GM12878 (cell line): ENCODE results near the gene UQCR10. TPM values are rescaled to one million over a fixed set of nuclear protein-coding genes. Genes with fewer than 3 reads are reported as not detected.

Experiments used
- ATAC-seq: fragments of 200-7000 bp; cut with Tn5 transposase; 3 replicates; pipeline ENCODE4 v1.9.1; 2020; ENCODE audit warnings: mild to moderate bottlenecking, moderate library complexity
- BruUV-seq: library from RNA; stranded (reverse); fragments of 400-500 nt; replicated peaks from 2 replicates; lab custom pipeline; 2021; lab: Mats Ljungman, UMichigan
- CTCF ChIA-PET: fragments of 300-600 bp; sonication (Branson Sonifier 250); formaldehyde crosslinking; extraction: SDS; loops from one replicate; lab custom pipeline; 2021; ENCODE audit warnings: inconsistent platforms; lab: Yijun Ruan, JAX
- POLR2A ChIA-PET: fragments of 350-600 bp; formaldehyde crosslinking; extraction: SDS; loops from one replicate; lab custom pipeline; 2021; ENCODE audit warnings: inconsistent platforms; lab: Charles Lee
- RAD21 ChIA-PET: fragments of 300-600 bp; sonication (Branson Sonifier 250); formaldehyde crosslinking; loops from one replicate; lab custom pipeline; 2023; ENCODE audit warnings: antibody characterized with exemption; ENCODE audit not compliant: unreplicated experiment; lab: Charles Lee
- SMC1A ChIA-PET: fragments of 300-600 bp; sonication (Branson Sonifier 250); formaldehyde crosslinking; loops from one replicate; lab custom pipeline; 2023; ENCODE audit not compliant: unreplicated experiment, uncharacterized antibody; lab: Charles Lee
- DNase-seq: peaks from one replicate; pipeline ENCODE4 v3.0.0-alpha.2; 2011; ENCODE audit warnings: low read depth, low spot score
- FAIRE-seq: peaks from 3 replicates; lab custom pipeline; 2011; peaks lifted over from hg19 to GRCh38; lab: Jason Lieb, UNC
- H2AFZ ChIP-seq: 2 replicates; pipeline ENCODE4 v1.6.0; 2011; ENCODE audit warnings: low read depth, low read length, control low read depth; ENCODE audit not compliant: control insufficient read depth
- H3K27ac ChIP-seq: 2 replicates; pipeline ENCODE4 v1.5.1; 2011; ENCODE audit warnings: control low read depth; ENCODE audit not compliant: control insufficient read depth, insufficient read depth
- H3K27me3 ChIP-seq, 2 experiments: replicated peaks in 1 of 2; 2 replicates each; pipeline versions ENCODE4 v1.6.0 to v1.6.1; 2011; ENCODE audit warnings: low read length in 1 of 2; ENCODE audit not compliant: control insufficient read depth in 2 of 2, insufficient read depth in 2 of 2
- H3K36me3 ChIP-seq, 2 experiments: 2 replicates each; pipeline ENCODE4 v1.5.1; 2011; ENCODE audit warnings: low read length in 1 of 2; ENCODE audit not compliant: control insufficient read depth in 2 of 2, insufficient read depth in 2 of 2
- H3K4me1 ChIP-seq: 2 replicates; pipeline ENCODE4 v1.6.1; 2011; ENCODE audit warnings: mild to moderate bottlenecking, low read length, moderate library complexity, mixed read lengths; ENCODE audit not compliant: control insufficient read depth, insufficient read depth
- H3K4me2 ChIP-seq: 2 replicates; pipeline ENCODE4 v1.6.0; 2011; ENCODE audit warnings: control low read depth; ENCODE audit not compliant: control insufficient read depth, insufficient read depth
- H3K4me3 ChIP-seq: fragments of 200-600 bp; sonication (generic); 2 replicates; pipeline ENCODE4 v1.5.1; 2016
- H3K79me2 ChIP-seq: 2 replicates; pipeline ENCODE4 v1.6.0; 2011; ENCODE audit warnings: low read length; ENCODE audit not compliant: control insufficient read depth, insufficient read depth
- H3K9ac ChIP-seq: 2 replicates; pipeline ENCODE4 v1.8.0; 2011; ENCODE audit warnings: low read length, control low read depth, mixed read lengths; ENCODE audit not compliant: control insufficient read depth, insufficient read depth
- H3K9me3 ChIP-seq: replicated peaks from 3 replicates; pipeline ENCODE4 v1.5.1; 2011; ENCODE audit warnings: mild to moderate bottlenecking, low read length; ENCODE audit not compliant: control insufficient read depth, insufficient read depth
- H4K20me1 ChIP-seq: 2 replicates; pipeline ENCODE4 v1.6.0; 2011; ENCODE audit not compliant: control insufficient read depth, insufficient read depth
- CHD1 ChIP-seq: IDR thresholded peaks from 2 replicates; pipeline ENCODE4 v1.6.1; 2012; ENCODE audit warnings: low read depth, low read length, improper control_type of control experiment
- HDAC2 ChIP-seq: fragments of 200-600 bp; sonication (generic); IDR thresholded peaks from 2 replicates; pipeline ENCODE4 v1.6.1; 2017
- SMAD5 ChIP-seq: IDR thresholded peaks from 2 replicates; pipeline ENCODE4 v1.6.1; 2016; ENCODE audit warnings: antibody characterized with exemption, low read depth
- WGBS: methylation state at CpG from one replicate; pipeline ENCODE4 v1.1.6; 2016; ENCODE audit warnings: low lambda C conversion rate; ENCODE audit not compliant: insufficient replicate concordance, insufficient coverage; ENCODE audit errors: missing lambda C conversion rate; 5-methylcytosine and 5-hydroxymethylcytosine counted together
- in situ Hi-C: fragments of 300-500 bp; cut with MboI; formaldehyde crosslinking; loops from 9 replicates; pipeline ENCODE4 v1.14.3; 2018; ENCODE audit warnings: mixed read lengths
- intact Hi-C: fragments of 100-400 bp; cut with micrococcal nuclease; formaldehyde crosslinking; loops from one replicate; pipeline ENCODE4 v1.14.2; 2022; ENCODE audit not compliant: unreplicated experiment
- polyA plus RNA-seq, 11 experiments: library from polyadenylated mRNA; depleted of rRNA in 4 of 11; unstranded in 6 of 11; stranded (reverse) in 5 of 11; fragments of >200 nt; fragmentation: Nextera tagmentation in 4 of 11; fragmentation: Illumina TruSeq in 1 of 11; extraction: Ambion mirVana in 4 of 11; extraction: Trizol in 1 of 11; gene quantifications; 1 replicate in 1 of 11; 2 replicates in 10 of 11; pipeline versions ENCODE4 v1.2.1 to v1.2.3, GENCODE V29; 2011 to 2016; ENCODE audit warnings: inconsistent platforms in 2 of 11, missing spikeins in 2 of 11, low read depth in 1 of 11
- total RNA-seq, 4 experiments: library from RNA; depleted of rRNA in 3 of 4; stranded (reverse); fragments of >200 nt in 3 of 4; fragmentation: Illumina TruSeq in 1 of 4; extraction: Trizol in 1 of 4; gene quantifications; 2 replicates each; pipeline versions ENCODE4 v1.2.1 to v1.2.3, GENCODE V29; 2013 to 2021
- TF ChIP-seq, protein P1 (sequence below): fragments of 450-650 bp; conservative IDR thresholded peaks from 2 replicates; pipeline ENCODE4 v1.6.1; 2017; ENCODE audit warnings: mild to moderate bottlenecking, moderate library complexity
- TF ChIP-seq, protein P2 (sequence below): IDR thresholded peaks from 2 replicates; pipeline ENCODE4 v1.6.1; 2012; ENCODE audit warnings: low read length, inconsistent platforms

UQCR10 gene
- total and polyA plus RNA-seq, 10 of the 15 experiments (the other 5 are each of a cell fraction or from before 2014, with no cell fraction given): 144 to 1,021 (median 214) TPM

DNA sequence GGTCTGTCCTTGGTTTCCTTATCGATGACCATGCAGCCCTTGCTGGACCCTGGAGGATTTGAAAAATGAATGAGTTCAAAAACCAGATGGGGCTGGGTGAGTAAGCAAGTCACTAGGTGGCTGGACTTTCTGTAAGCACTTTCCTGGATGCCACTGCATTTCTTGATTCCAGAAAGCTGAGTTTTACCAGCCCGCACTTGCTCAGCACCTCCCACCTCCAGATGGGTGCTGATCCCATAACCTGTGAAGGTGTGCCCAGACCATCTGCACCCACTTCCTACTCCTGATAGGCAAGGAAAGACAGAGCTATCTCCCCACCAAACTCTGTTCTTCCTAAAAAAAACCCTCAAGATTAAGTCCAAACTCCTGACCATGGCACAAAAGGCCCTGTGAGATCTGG is 49.8 kb downstream of the UQCR10 start:
- H3K79me2 ChIP-seq: no peaks in the 10 kb centered on the region
- H2AFZ ChIP-seq: no peak overlapping the region
- FAIRE-seq (no peak), DNase-seq (no peak), ATAC-seq (no peak)
- H3K4me1 ChIP-seq: peaks cover 7% of the 10 kb centered on the region; the same call in 1 of the 2 replicates
- H3K27ac ChIP-seq: no peak overlapping the region
- ChIA-PET CTCF (interaction anchor here (1.4 kb wide), 1 partner anchor 188 kb away, joined by 3 read pairs; no protein-coding TSS in a partner anchor), RAD21 (no interaction called here), POLR2A (no interaction called here)
- H3K9me3 ChIP-seq: no peaks in the 10 kb centered on the region
- H4K20me1 ChIP-seq: no peaks in the 10 kb centered on the region
- in situ Hi-C loops: no loop called here
- no peak overlapping the region for H3K4me2 ChIP-seq
- H3K27me3 ChIP-seq: no peaks in the 10 kb centered on the region
- WGBS: 100% methylated on average over 2 of the region's 2 CpGs
- H3K4me3 ChIP-seq: no peak overlapping the region
- no peak overlapping the region for H3K9ac ChIP-seq
- intact Hi-C loops: no loop called here
- TF ChIP-seq, protein P1, sequence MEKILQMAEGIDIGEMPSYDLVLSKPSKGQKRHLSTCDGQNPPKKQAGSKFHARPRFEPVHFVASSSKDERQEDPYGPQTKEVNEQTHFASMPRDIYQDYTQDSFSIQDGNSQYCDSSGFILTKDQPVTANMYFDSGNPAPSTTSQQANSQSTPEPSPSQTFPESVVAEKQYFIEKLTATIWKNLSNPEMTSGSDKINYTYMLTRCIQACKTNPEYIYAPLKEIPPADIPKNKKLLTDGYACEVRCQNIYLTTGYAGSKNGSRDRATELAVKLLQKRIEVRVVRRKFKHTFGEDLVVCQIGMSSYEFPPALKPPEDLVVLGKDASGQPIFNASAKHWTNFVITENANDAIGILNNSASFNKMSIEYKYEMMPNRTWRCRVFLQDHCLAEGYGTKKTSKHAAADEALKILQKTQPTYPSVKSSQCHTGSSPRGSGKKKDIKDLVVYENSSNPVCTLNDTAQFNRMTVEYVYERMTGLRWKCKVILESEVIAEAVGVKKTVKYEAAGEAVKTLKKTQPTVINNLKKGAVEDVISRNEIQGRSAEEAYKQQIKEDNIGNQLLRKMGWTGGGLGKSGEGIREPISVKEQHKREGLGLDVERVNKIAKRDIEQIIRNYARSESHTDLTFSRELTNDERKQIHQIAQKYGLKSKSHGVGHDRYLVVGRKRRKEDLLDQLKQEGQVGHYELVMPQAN: no peak
- TF ChIP-seq CHD1 (no peak), HDAC2 (no peak), SMAD5 (no peak)
- TF ChIP-seq, protein P2, sequence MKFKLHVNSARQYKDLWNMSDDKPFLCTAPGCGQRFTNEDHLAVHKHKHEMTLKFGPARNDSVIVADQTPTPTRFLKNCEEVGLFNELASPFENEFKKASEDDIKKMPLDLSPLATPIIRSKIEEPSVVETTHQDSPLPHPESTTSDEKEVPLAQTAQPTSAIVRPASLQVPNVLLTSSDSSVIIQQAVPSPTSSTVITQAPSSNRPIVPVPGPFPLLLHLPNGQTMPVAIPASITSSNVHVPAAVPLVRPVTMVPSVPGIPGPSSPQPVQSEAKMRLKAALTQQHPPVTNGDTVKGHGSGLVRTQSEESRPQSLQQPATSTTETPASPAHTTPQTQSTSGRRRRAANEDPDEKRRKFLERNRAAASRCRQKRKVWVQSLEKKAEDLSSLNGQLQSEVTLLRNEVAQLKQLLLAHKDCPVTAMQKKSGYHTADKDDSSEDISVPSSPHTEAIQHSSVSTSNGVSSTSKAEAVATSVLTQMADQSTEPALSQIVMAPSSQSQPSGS: no peak
- TF ChIP-seq, all 136 proteins: peak for 0
- peaks cover 11 to 49% of the 10 kb centered on the region in 2 experiments; a peak in 3 of 4 replicates for H3K36me3 ChIP-seq
- BruUV-seq: no TSS peak
- SMC1A ChIA-PET: no interaction called here
